ENCODE data around the gene DNAJC5G. TPM values are rescaled to one million over a fixed set of nuclear protein-coding genes. Genes with fewer than 3 reads are reported as not detected.

Gene DNAJC5G
- total RNA-seq, 1 experiment from 2014 or later: 2.4 TPM

- ChIA-PET CTCF (interaction anchor here (1.1 to 1.4 kb wide), 2 partner anchors 16 to 39 kb away, joined by 3 to 6 read pairs; no protein-coding TSS in a partner anchor), POLR2A (ENCODE audit: low non-redundant PET) (no interaction called here)
- no TSS peak for BruUV-seq (replicated peaks)
- Histone ChIP-seq H3K27me3 (replicated peaks; ENCODE audit: insufficient read depth, low read depth, low read length, poor library complexity) (peaks cover 4% of the 10 kb centered on the region), H3K36me3 (ENCODE audit: insufficient read depth, low read length, poor library complexity, severe bottlenecking) (peaks cover 1% of the 10 kb centered on the region), H3K9me3 (ENCODE audit: low read depth, low read length, poor library complexity, severe bottlenecking) (no peaks in the 10 kb centered on the region), H3K27ac (ENCODE audit: low read depth, low read length, poor library complexity, severe bottlenecking) (peak overlapping the region; percentile 80), H3K4me1 (ENCODE audit: insufficient read depth, low read length, poor library complexity, severe bottlenecking) (peaks cover 11% of the 10 kb centered on the region), H3K4me3 (ENCODE audit: low read depth, low read length, poor library complexity, severe bottlenecking) (peak overlapping the region; percentile 92)
- intact Hi-C loops (cut with micrococcal nuclease; ENCODE audit: unreplicated experiment): loop anchor here (5.0 kb wide), 3 partner anchors 39 to 109 kb away; partner anchors contain the start of genes EIF2B4 and SNX17
- TF ChIP-seq, protein P1, sequence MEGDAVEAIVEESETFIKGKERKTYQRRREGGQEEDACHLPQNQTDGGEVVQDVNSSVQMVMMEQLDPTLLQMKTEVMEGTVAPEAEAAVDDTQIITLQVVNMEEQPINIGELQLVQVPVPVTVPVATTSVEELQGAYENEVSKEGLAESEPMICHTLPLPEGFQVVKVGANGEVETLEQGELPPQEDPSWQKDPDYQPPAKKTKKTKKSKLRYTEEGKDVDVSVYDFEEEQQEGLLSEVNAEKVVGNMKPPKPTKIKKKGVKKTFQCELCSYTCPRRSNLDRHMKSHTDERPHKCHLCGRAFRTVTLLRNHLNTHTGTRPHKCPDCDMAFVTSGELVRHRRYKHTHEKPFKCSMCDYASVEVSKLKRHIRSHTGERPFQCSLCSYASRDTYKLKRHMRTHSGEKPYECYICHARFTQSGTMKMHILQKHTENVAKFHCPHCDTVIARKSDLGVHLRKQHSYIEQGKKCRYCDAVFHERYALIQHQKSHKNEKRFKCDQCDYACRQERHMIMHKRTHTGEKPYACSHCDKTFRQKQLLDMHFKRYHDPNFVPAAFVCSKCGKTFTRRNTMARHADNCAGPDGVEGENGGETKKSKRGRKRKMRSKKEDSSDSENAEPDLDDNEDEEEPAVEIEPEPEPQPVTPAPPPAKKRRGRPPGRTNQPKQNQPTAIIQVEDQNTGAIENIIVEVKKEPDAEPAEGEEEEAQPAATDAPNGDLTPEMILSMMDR (conservative IDR thresholded peaks at IDR 0.05; ENCODE audit: low read depth, low read length): no peak
- no peak for TF ChIP-seq EZH2 (IDR thresholded peaks at IDR 0.05; ENCODE audit: borderline replicate concordance, low read depth, low read length, poor library complexity, severe bottlenecking)
- no peak for DNase-seq (ENCODE audit: low spot score)
Measured at GRCh38 chr2:27263287-27264252, 11.7 kb upstream of the DNAJC5G start.

DNA sequence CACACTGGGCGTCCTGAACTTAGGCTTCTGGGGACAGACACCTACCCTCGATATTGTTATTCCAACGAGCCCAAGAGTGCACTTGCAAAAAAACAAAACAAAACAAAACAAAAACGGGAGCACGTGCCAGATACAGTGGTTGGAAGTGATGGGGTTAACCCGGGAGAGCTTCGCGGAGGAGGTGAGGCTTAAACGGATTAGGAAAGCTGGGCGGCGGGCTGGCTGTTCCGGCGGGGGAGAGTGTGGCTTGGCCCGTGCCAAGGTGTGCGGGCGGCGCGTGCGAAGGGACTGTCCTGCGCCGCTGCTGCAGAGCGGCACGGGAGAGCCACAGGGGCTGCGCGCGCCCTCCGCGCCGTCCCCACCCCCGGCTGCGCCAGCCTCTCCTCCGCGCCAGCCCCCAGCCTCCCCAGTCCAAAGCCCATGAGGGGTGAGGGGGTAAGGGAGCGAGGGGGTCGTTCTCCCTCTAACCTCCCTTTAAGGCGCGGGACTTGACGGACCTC lies 10.9 kb upstream of the DNAJC5G start:
- POLR2A ChIA-PET (ENCODE audit: low non-redundant PET): interaction anchor here (0.6 kb wide), 1 partner anchor 353 kb away, joined by 3 read pairs; no protein-coding TSS in a partner anchor
- peaks cover 4% of the 10 kb centered on the region for H3K27me3 ChIP-seq (replicated peaks; ENCODE audit: insufficient read depth, low read depth, low read length, poor library complexity)

More for the DNA sequence above, 10.9 kb upstream of the DNAJC5G start:
- no peak for TF ChIP-seq EZH2 (IDR thresholded peaks at IDR 0.05; ENCODE audit: borderline replicate concordance, low read depth, low read length, poor library complexity, severe bottlenecking)
- TF ChIP-seq, protein P1 (conservative IDR thresholded peaks at IDR 0.05; ENCODE audit: low read depth, low read length): no peak
- BruUV-seq (replicated peaks): no TSS peak
- H3K36me3 ChIP-seq (ENCODE audit: insufficient read depth, low read length, poor library complexity, severe bottlenecking): no peaks in the 10 kb centered on the region
- H3K4me1 ChIP-seq (ENCODE audit: insufficient read depth, low read length, poor library complexity, severe bottlenecking): peaks cover 11% of the 10 kb centered on the region
- no peak overlapping the region for H3K27ac ChIP-seq (ENCODE audit: low read depth, low read length, poor library complexity, severe bottlenecking)
- CTCF ChIA-PET: interaction anchor here (0.5 to 2.4 kb wide), 3 partner anchors 16 to 45 kb away, joined by 3 to 12 read pairs (median 4); no protein-coding TSS in a partner anchor
- peak; percentile 42 for DNase-seq (ENCODE audit: low spot score)
- intact Hi-C loops (cut with micrococcal nuclease; ENCODE audit: unreplicated experiment): loop anchor here (5.0 kb wide), 3 partner anchors 38 to 108 kb away; partner anchors contain the start of genes EIF2B4 and SNX17
- H3K4me3 ChIP-seq (ENCODE audit: low read depth, low read length, poor library complexity, severe bottlenecking): peak overlapping the region; percentile 92
- H3K9me3 ChIP-seq (ENCODE audit: low read depth, low read length, poor library complexity, severe bottlenecking): no peaks in the 10 kb centered on the region

Data from A673 (cell line).